Fibroblast of skin of right quadriceps (primary cell): ENCODE measurements around the gene TSPAN11.
"Not testable (repeated sequence)": the region's sequence is repeated elsewhere in the genome, so short reads cannot be mapped to it uniquely, and the experiment has no call there.

Experiments used
- DNase-seq: peaks from one replicate; pipeline ENCODE4 v3.0.0-alpha.2; 2013

TSPAN11 gene, protein sequence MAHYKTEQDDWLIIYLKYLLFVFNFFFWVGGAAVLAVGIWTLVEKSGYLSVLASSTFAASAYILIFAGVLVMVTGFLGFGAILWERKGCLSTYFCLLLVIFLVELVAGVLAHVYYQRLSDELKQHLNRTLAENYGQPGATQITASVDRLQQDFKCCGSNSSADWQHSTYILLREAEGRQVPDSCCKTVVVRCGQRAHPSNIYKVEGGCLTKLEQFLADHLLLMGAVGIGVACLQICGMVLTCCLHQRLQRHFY

DNA sequence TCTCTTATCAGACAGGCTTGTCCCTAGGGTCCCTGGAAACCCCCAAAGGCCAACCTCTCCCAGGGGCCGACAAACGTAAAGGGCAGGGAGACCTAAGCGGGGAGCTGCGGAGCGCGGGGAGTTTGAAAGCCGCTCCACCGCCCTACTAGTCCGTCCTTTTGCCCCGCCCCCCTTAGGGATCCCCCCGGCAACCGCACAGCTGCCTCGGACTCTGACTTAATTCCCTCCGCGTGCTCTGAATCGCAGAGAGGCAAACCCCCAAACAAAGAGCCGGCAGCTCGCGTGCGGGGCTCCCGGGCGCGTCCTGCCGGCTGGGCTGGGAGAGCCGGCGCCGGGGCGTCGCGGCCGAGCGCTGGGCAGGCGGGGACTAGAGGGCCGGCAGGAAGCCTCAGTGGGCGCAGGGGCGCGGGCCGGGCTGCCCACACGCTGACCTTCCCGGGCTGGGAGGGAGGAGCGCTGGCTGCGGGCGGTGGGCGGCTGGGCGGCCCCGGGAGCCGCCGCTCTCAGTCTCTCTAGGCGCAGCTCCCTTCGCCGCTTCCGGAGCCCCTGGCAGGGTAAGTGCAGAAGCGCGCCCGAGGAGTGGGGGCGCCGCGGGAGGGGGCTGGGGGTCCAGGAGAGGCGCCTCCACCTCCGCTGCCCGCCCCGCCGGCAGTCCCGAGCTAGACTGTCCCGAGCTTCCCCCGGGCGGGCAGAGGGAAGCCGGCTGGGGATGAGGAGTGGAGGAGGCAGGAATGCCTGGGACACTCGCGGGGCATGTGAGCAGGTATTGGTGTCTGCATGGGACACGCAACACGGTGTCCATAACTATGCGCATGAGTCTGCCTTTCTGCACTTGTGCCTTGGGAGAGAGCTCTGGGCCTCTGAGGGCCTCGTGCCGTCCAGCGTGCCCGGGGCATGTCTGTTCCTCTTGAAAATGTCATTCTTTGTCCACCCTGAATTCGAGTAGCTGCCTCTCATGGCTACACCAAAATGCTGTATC, at the start of gene TSPAN11:
TSPAN11 (plus strand) TSS at position 506 of the 979 bp plus-strand sequence. CDS start 27,244 bp downstream, outside the sequence.
- peak; percentile 64 for DNase-seq

DNA sequence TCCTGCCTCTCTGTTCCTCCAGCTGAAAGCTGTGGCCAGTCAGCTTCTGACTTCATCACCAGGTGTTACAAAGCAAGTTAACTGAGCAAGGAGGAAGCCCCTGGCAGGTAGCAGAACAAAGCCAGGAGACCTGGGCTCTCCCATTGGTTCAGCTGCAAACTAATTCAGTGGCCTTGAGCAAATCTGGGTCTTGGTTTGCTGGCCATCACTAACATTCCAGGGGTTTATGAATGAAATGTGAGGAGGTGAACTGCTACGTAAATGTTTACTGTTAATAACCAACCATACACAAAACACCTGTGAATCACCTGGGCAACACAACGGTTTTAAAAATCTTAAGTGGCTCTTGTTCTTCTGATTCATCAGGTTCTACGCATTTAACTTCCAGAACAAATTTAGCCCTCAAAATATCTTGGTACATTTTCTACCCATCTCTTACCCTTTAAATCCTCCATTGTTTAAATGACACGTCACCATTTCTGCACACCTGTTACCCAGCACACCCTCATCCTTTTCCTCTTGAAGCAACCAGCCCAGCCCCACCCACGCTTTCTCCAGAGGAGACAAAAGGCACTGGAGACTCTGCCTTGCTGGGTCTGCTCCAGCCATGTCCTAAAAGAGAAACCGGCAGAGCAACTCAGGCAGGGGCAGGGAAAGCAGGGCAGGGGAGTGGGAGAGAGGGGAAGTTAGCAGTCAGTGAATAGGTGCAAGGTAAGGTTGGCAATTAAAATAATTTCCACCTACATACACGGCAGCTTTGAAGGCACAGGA, 49.3 kb upstream of the TSPAN11 start:
- no peak for DNase-seq

DNA sequence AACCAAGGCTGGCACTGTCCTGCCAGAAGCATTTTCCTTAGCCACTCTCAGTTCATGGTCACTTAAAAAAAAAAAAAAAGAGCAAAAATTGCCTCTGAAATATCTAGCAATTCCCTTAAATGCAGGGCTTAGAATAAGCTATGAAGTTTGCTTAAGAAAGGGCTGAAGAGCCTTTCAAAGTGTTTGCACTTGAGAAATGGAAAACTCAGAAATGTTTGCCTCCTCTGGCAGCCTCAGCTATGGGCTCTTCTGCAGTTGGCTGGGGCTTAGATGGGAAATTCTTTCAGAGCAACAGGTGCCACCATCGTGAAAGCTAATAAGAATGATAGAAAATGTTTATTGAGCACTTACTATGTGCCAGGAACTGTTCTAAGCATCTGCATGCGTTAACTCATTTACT, 48.5 kb upstream of the TSPAN11 start:
- DNase-seq, result no peak

DNA sequence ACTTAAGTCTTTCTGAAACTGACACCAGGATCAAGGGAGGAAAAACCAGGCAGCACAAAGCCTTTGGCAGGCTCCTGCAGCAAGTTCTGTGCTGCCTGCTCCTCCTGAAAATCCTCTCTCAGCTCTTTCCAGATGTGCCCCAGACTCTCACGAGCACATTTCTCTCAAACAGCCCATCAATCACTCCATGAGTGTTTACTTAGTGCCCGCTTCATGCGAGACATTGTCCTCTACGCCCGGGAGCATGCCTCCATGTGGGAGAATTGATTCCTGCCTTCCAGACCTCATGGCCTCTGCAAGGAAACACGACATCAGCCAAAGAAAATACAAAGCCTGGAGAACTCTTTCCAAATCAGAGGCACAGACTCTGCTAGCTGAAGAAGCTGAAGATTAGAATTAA, 46.5 kb upstream of the TSPAN11 start:
- DNase-seq, result no peak

DNA sequence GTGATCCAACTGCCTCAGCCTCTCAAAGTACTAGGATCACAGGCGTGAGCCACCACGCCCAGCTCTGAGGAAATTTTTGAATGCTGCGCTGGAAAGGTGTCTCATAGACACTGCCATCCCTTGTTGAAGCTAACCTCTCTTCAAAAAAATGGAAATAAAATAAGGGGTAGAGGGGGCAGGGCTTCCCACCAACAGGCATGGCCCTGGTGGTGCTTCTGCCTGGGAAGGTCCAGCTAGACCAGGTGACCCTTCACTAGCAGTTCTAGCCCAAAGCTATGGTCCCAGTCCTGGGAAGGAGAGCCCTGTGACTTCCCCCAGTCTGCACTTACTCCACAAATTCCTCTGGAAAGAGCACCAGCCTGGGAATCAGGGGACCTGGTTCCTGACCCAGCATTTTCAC, 45.7 kb upstream of the TSPAN11 start:
- no peak for DNase-seq

DNA sequence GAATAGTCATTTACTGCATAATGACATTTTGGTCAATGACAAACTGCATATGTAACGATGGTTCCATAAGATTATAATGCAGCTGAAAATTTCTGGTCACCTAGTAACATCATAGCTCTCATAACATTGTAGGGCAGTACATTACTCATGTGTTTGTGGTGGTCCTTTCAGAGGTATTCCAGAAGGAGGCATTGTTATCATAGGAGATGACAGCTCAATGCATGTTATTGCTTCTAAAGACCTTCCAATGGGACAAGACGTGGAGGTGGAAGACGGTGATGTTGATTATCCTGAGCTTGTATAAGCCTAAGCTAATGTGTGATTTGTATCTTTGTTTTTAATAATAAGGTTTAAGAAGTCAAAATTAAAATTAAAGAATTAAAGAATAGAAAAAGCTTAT, 43.8 kb upstream of the TSPAN11 start:
- peak; percentile 37 for DNase-seq

DNA sequence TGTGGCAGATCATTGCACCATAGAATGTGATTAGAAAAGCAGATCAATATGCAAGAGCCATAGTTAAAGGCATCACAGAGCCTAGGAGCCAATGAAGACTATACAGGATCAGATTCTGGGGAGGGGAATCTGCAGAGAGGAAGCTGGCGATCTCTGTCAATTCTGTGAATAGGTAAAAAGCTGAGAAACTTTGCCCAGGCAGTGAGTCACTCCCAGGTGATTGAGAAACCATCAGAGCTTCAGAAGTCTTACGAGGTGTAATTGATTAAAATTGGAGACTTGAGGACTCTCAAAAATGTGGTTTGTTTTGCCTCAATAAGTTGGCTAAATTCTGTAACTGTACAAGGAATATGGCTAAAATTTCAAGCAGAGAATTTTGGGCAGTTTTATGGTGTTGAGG, 41.7 kb upstream of the TSPAN11 start:
- no peak for DNase-seq

DNA sequence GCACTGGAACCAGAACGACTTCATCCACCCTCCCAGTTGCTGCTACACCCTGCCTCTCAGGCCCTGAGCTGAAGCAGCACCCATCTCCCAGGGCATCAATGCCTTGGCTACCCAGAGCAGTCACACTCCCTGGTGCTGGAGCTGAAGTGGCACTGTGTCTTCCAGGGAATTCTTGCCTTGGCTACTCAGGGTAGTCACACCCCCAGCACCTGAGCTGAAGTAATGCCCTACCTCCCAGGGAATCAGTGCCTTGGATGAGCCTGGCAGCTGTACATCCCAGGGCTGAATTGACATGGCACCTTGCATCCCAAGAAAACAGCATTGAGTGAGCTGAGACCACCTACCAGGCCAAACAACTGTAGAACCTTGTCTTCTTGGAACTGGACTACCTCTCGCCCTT, 41.2 kb upstream of the TSPAN11 start:
- DNase-seq, result no peak

DNA sequence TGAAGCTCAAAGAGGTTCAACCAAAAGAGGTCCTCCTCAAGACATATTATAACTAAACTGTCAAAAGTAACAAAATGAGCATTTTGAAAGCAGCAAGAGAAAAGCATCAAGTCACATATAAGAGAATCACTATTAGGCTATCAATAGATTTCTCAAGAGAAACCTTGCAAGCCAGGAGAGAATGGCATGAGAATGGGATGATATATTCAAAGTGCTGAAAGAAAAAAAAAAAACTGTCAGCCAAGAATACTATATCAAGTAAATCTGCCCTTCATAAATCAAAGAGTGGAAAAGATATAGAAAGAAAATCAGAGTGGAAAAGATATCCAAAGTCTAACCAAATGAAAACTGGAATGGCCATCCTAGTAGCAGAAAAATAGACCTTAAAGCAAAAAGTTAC, 39.3 kb upstream of the TSPAN11 start:
- DNase-seq, result no peak

DNA sequence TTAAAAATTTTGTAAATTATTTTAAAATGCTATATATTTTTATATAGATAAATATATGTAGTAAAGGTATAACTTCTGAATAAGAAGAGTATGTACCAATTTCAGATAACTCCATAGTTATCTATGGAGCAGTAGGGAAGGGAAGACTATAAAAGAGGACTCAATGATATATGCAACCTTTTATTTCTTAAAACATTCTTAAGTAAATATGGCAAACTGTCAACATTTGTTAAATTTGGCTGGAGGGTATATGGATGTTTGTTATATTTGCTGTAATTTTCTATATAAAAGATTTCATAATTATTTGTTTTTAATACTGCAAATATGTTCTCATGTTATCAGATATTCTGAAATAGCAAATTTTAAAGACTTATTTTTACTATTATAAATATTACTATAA, 38.3 kb upstream of the TSPAN11 start:
- no peak for DNase-seq

DNA sequence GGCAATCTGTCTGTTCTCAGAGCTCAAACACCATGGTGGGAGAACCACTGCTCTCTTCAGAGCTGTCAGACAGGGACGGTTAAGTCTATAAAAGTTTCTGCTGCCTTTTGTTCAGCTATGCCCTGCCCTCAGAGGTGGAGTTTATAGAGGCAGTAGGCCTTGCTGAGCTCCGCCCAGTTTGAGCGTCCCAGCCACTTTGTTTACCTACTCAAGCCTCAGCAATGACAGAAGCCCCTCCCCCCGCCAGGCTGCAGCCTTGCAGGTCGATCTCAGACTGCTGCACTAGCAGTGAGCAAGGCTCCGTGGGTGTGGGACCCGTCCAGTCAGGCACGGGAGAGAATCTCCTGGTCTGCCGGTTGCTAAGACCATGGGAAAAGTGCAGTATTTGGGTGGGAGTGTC, 32.0 kb upstream of the TSPAN11 start:
- not testable (repeated sequence) for DNase-seq

DNA sequence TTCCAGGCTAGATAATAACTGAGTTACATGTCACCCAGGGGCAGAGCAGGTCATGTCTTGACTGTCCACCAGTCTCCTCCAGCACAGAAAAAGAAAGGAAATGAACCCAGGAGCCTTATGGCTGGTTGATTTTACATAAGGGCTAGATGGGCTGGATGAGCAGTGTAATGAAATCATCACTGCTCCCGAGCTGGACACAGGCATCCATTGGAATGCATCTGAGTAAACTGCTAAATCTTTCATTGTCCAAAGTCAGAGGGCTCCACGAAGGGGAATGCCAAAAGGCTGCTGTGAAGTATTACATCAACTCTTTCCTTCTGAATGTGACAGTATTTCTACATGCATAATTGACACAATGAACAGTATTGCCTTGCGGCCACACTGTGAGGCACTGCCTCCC, 30.1 kb upstream of the TSPAN11 start:
- peak; percentile 43 for DNase-seq

DNA sequence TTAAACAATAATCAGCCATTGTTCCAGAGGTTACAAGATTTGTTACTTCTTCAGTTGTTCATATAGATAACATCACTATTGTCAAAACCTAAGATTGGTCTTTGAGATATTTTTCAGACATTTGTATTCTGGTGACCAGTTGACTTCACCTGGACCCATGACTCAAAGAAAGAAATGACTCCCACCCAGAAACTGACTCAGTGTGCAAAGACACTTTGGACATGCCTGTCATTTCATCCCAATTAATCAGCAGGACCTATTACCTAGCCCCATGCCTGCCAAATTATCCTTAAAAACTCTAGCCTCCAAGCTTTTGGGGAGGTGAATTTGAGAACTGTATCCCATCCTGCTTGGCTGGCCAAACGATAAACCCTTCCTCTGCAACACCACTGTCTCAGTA, 27.7 kb upstream of the TSPAN11 start:
- DNase-seq, result no peak

DNA sequence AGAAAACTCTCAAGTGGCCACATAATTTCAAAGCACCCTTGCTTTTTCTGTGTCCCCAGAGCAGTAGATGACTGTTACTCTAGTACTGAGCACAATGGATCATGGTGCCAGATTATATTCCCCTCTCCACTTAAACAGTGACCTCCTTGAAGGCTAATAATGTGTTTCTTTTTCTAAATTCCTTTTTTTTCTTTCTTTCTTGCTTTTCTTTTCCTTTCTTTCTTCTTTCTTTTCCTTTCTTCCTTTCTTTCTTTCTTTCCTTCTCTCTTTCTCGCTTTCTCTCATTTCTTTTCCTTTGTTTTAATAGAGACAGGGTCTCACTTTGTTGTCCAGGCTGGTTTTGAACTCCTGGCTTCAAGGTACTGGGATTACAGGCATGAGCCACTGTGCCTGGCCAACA, 26.2 kb upstream of the TSPAN11 start:
- no peak for DNase-seq

DNA sequence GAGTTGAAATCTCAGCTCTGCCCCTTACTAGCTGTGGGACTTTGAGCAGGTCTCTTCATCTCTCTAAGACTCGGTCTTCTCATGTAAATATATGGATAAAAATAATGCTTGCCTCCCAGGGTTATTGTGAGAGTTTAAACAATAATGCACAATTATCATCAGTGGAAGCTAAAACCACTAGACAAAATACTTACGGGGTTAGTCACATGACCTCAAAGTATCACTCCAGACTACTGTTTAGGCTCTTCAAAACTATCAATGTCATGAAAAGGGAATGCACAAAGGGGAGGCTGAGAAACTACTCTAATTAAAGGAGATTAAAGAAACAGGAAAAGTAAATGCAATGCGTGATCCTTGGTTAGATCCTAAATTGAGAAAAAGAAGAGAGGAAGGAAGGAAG, 24.5 kb upstream of the TSPAN11 start:
- peak; percentile 47 for DNase-seq

DNA sequence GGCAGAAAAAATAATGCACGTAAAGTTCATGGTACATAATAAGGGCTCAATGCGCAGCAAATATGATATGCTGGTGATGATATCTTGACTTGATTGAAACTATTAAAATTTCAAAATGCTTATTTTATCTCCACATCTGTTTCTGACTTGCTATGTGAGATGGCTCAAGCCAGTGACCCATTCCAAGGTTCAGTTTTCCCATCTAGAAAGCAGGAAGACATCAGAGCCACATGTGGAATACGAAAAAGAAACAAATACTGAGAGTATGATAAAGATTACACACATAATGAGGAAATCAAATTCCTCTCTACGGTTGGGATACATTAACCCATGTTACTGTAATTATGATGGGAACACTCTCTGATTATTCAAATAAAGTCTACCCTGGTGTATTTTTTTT, 24.0 kb upstream of the TSPAN11 start:
- DNase-seq, result no peak

DNA sequence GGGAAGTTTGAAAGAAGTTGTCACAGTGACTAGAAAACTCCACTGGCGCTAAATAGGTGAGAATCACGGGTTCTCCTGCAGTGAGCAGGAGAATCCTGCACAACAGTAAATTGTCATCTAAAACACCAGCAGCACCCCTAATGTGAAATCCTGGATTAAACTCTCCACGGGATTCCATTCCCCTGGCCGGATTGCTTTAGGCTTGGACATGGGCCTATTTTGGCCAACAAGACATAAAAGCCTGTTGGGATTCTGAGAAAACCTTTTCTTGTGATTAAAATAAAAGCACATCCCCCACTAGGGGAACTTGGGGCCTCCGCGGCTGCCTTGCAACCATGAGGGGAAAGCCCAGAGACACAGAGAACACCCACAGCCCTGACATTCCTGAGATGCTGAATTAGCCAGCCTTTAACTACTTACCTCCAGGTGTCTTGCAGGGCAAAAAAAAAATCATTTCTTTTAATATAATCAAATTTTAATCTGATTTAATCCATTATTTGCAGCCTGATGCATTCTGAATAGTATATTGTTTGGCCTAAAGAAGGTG, 21.0 kb upstream of the TSPAN11 start:
- DNase-seq, result no peak

DNA sequence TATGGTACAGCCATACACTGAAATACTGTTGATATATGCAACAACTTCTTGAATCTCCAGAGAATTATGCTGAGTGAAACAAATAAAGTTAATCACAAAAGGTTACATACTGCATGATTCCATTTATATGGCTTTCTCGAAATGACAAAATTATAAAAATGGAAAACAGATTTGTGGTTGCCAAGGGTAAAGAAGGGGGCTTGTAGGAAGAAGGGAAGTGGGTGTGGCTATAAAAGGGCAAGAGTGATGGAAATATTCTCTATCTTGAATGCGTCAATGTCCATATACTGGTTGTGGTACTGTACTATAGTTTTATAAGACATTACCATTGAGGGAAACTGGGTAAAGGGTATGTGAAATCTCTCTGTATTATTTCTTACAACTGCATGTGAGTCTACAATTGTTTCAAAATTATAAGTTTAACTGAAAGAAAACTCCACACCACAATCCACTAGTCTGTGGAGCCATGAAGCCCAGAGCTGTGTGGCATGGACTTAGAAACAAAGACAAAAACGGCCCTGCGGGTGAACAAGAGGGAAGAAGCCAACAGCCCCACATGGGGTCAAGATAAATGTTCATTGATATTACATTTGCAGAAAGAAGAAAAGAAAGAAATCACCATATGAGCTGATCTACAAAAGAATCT, 18.3 kb upstream of the TSPAN11 start:
- DNase-seq, result no peak

DNA sequence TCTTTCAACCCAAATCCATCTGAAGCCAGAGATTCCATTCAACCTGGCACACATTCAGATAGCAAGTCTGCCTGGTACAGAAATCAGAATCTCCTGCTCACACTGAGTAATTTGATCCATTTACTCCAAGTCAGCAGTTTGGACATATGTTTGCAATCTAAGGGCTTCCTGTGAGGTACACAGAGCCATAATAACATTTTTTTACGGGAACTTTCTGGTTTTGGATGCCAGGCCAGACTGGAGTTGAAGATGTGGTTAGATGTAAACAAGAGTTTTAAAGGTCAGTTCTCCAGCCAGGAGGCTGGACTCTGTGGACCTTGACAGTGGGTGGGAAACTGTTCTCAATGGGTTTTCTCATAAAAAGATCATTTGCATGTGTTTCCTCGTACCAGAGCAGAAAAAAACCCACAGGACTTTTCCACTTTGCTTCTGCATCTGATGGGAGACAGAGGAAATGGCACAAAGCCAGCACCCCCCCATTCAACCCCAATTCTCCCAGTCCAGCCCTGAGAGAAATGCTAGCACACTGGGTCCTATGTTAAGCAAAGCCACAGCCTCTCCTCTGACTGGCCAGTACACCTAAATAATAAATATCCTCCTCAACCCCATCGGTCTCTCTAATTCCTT, 17.7 kb upstream of the TSPAN11 start:
- peak; percentile 95 for DNase-seq

DNA sequence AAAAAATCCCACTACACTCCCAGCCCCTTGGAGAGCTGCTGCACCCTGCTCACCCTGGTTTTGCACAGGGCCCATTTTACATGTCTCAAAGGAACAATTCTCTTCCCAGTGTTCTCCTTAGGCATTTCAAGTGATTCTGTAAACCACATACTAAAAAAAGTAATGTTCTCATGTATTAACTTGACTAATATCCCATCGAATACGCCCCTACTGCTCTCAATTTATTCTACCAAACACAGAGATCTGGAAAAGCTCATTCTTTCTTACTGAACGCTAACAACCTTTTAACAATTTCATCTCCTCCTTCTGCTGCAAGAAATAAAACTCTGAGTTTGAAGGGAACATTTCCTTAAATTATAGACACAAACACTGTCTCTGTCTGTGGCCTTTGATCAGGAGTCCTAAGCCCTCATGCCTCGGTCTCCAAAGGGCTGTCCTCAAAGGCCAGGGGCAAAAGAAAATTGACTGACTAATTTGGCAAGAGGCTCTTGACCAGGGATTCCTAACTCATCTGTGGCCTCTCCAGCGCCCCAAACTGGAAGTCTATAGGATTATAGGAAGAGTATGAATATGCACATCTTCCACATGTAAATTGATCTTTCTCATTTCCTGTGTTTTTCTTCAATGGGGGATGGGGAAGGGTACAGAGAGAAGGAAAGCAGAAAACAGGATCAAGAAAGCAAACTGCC, 17.1 kb upstream of the TSPAN11 start:
- DNase-seq, result peak; percentile 80

DNA sequence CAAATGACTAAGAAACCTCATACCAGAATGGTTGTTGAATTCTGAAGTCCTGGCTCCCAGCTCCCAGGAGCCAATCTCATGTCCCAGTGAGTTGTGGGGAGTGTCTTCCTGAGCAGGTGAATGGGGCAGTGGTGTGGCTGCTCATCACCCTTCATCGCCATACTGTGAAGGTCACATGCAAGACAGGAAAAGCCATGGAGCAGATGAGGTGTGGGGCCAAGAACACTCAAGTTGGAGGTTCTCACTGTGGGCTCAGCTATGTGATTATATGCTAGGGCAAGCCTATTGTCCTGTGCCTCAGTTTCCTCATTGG, 16.6 kb upstream of the TSPAN11 start:
- DNase-seq, result no peak

DNA sequence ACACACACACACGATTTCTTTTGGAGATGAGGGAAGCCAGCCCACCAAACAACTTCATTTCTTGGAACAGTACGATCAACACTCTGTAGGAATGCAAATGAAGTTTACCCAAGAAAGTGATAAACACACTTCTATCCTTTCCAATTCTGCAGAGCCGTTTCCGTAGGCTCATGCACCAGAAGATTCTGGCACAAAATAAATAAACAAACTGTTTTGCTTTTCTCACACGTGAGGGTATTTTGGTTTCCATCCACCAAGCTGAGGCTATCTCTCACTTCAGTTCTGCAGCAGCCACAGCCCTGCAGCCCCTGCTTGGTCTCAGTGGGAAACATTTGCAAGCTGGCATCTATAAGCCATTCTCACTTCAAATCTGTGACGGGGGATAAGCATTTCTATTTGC, 15.3 kb upstream of the TSPAN11 start:
- no peak for DNase-seq
